K562 (cell line): Measurements from ENCODE around the gene COL4A6. TPM values are rescaled to one million over a fixed set of nuclear protein-coding genes. Genes with fewer than 3 reads are reported as not detected.

ENCODE experiments used
- ATAC-seq: fragments of 200-7000 bp; cut with Tn5 transposase; 3 replicates; pipeline ENCODE4 v1.9.1; 2020; ENCODE audit warnings: moderate library complexity
- BruUV-seq: library from RNA; stranded (reverse); fragments of 400-500 nt; replicated peaks from 2 replicates; lab custom pipeline; 2021; lab: Mats Ljungman, UMichigan
- CTCF ChIA-PET: fragments of 300-600 bp; formaldehyde crosslinking; extraction: SDS; loops from one replicate; lab custom pipeline; 2021; ENCODE audit warnings: low intra/inter-chr PET ratio; lab: Yijun Ruan, JAX
- POLR2A ChIA-PET: fragments of 300-600, 350-650 bp; sonication (Branson Sonifier 250); formaldehyde crosslinking; extraction: SDS; loops from one replicate; lab custom pipeline; 2021; ENCODE audit warnings: antibody characterized with exemption, inconsistent platforms; lab: Yijun Ruan, JAX
- DNase-seq, 4 experiments: peaks; one replicate each; pipeline versions ENCODE4 v3.0.0 to v3.0.0-alpha.2; 2011 to 2018; ENCODE audit warnings: low spot score in 3 of 4, mixed read lengths in 3 of 4; ENCODE audit errors: extremely low read depth in 1 of 4
- FAIRE-seq: peaks from 2 replicates; lab custom pipeline; 2011; peaks lifted over from hg19 to GRCh38; lab: Jason Lieb, UNC
- H2AFZ ChIP-seq: 2 replicates; pipeline ENCODE4 v1.6.0; 2011; ENCODE audit warnings: low read depth, low read length, control low read depth, inconsistent platforms
- H3K27ac ChIP-seq: fragments of 200-600 bp; 3 replicates; pipeline ENCODE4 v1.8.0; 2011; ENCODE audit warnings: low read depth, mild to moderate bottlenecking, control low read depth, inconsistent platforms, low read length, moderate library complexity, mixed read lengths; ENCODE audit errors: extremely low read depth
- H3K27me3 ChIP-seq, 2 experiments: fragments of 300-600 bp in 1 of 2; 2 replicates in 1 of 2; 3 replicates in 1 of 2; pipeline versions ENCODE4 v1.6.0 to v1.8.0; 2011; ENCODE audit warnings: inconsistent platforms in 2 of 2, low read length in 2 of 2, mild to moderate bottlenecking in 1 of 2, mixed read lengths in 1 of 2, moderate library complexity in 1 of 2; ENCODE audit not compliant: control insufficient read depth in 2 of 2, insufficient read depth in 2 of 2
- H3K36me3 ChIP-seq: fragments of 300-600 bp; 3 replicates; pipeline ENCODE4 v1.8.0; 2011; ENCODE audit warnings: mild to moderate bottlenecking, low read length, inconsistent platforms; ENCODE audit not compliant: control insufficient read depth, insufficient read depth
- H3K4me1 ChIP-seq, 2 experiments: fragments of 200-600 bp in 1 of 2; replicated peaks in 1 of 2; 2 replicates in 1 of 2; 3 replicates in 1 of 2; pipeline versions ENCODE4 v1.5.1 to v1.8.0; 2011; ENCODE audit warnings: inconsistent platforms in 2 of 2, low read length in 2 of 2, mild to moderate bottlenecking in 1 of 2, mixed read lengths in 1 of 2, moderate library complexity in 1 of 2; ENCODE audit not compliant: control insufficient read depth in 2 of 2, insufficient read depth in 2 of 2
- H3K4me2 ChIP-seq: 2 replicates; pipeline ENCODE4 v1.6.1; 2011; ENCODE audit warnings: low read length, control low read depth, inconsistent platforms, mixed read lengths; ENCODE audit not compliant: insufficient read depth
- H3K4me3 ChIP-seq: fragments of 200-600 bp; sonication (generic), shearing (Covaris generic); 2 replicates; pipeline ENCODE4 v1.5.1; 2016; ENCODE audit warnings: control low read depth, inconsistent platforms
- H3K79me2 ChIP-seq: fragments of 200-600 bp; 3 replicates; pipeline ENCODE4 v1.8.0; 2011; ENCODE audit warnings: low read length, inconsistent platforms; ENCODE audit not compliant: control insufficient read depth, insufficient read depth
- H3K9ac ChIP-seq, 2 experiments: 2 replicates each; pipeline versions ENCODE4 v1.6.0 to v1.6.1; 2011; ENCODE audit warnings: low read depth in 2 of 2, low read length in 2 of 2, control low read depth in 1 of 2, inconsistent platforms in 1 of 2, mild to moderate bottlenecking in 1 of 2, mixed read lengths in 1 of 2; ENCODE audit not compliant: insufficient read depth in 1 of 2
- H3K9me1 ChIP-seq: one replicate; pipeline ENCODE4 v1.6.0; 2011; ENCODE audit warnings: inconsistent platforms, mild to moderate bottlenecking, low read length, moderate library complexity; ENCODE audit not compliant: control insufficient read depth, insufficient read depth
- H3K9me3 ChIP-seq: replicated peaks from 2 replicates; pipeline ENCODE4 v1.5.1; 2011; ENCODE audit warnings: low read depth, low read length, inconsistent platforms; ENCODE audit not compliant: control insufficient read depth, insufficient read depth
- H4K20me1 ChIP-seq: replicated peaks from 2 replicates; pipeline ENCODE4 v1.6.1; 2011; ENCODE audit warnings: low read length, inconsistent platforms, mixed read lengths; ENCODE audit not compliant: control insufficient read depth, insufficient read depth
- HINFP ChIP-seq: fragments of 450-650 bp; conservative IDR thresholded peaks from 2 replicates; pipeline ENCODE4 v1.6.1; 2016; ENCODE audit warnings: missing genetic modification characterization, low read depth, mild to moderate bottlenecking, control low read depth, missing compliant biosample characterization
- HMBOX1 ChIP-seq: sonication (generic); IDR thresholded peaks from 2 replicates; pipeline ENCODE4 v1.6.1; 2016
- PBX2 ChIP-seq, 2 experiments: IDR thresholded peaks in 1 of 2; conservative IDR thresholded peaks in 1 of 2; 2 replicates each; pipeline ENCODE4 v1.6.1; 2016; ENCODE audit warnings: low read depth in 2 of 2, mild to moderate bottlenecking in 1 of 2, missing compliant biosample characterization in 1 of 2, missing genetic modification characterization in 1 of 2, moderate library complexity in 1 of 2
- RBM25 ChIP-seq: fragments of 200-400 bp; formaldehyde crosslinking; IDR thresholded peaks from 2 replicates; pipeline ENCODE4 v1.6.1; 2018; ENCODE audit warnings: low read length, low read depth, moderate library complexity; ENCODE audit not compliant: severe bottlenecking
- ZNF57 ChIP-seq: fragments of 450-650 bp; formaldehyde crosslinking; IDR thresholded peaks from 2 replicates; pipeline ENCODE4 v1.4.0; 2020; ENCODE audit warnings: mild to moderate bottlenecking, moderate library complexity
- WGBS: fragments of 100-300 bp; shearing (Covaris generic); methylation state at CpG from one replicate; pipeline ENCODE4 v1.1.6; 2016; ENCODE audit warnings: low coverage, mixed read lengths; ENCODE audit not compliant: insufficient coverage; ENCODE audit errors: missing lambda C conversion rate; 5-methylcytosine and 5-hydroxymethylcytosine counted together
- in situ Hi-C: fragments of 300-500 bp; cut with MboI; formaldehyde crosslinking; loops from 4 replicates; pipeline ENCODE4 v1.15.0; 2018; ENCODE audit warnings: inconsistent platforms, mixed read lengths
- intact Hi-C: fragments of 100-400 bp; cut with micrococcal nuclease; formaldehyde crosslinking; loops from 2 replicates; pipeline ENCODE4 v1.14.2; 2022
- polyA plus RNA-seq, 8 experiments: library from polyadenylated mRNA; depleted of rRNA in 4 of 8; stranded (reverse) in 5 of 8; unstranded in 3 of 8; fragments of >200 nt; fragmentation: Nextera tagmentation in 2 of 8; fragmentation: Illumina TruSeq in 1 of 8; extraction: Ambion mirVana in 2 of 8; extraction: Trizol in 1 of 8; gene quantifications; 2 replicates each; pipeline versions ENCODE4 v1.2.1 to v1.2.3, GENCODE V29; 2011 to 2014; ENCODE audit warnings: inconsistent platforms in 1 of 8, missing spikeins in 1 of 8
- total RNA-seq, 7 experiments: library from RNA; depleted of rRNA in 6 of 7; stranded (reverse); fragments of >200 nt in 6 of 7; fragmentation: Illumina TruSeq in 2 of 7; extraction: Trizol in 2 of 7; gene quantifications; 2 replicates each; pipeline versions ENCODE4 v1.2.1 to v1.2.3, GENCODE V29; 2011 to 2021; ENCODE audit warnings: low replicate concordance in 1 of 7

Gene COL4A6
- total and polyA plus RNA-seq, 9 of the 15 experiments (the other 6 are each of a cell fraction or from before 2014, with no cell fraction given) = 0.02 to 0.05 TPM; not detected in 7

- TF ChIP-seq HINFP = no peak
- no peak for TF ChIP-seq PBX2 (CRISPR knock-in tag; IDR thresholded peaks at IDR 0.05; ENCODE audit: low read depth)
- peak; percentile 56 for TF ChIP-seq PBX2 (tag; conservative IDR thresholded peaks at IDR 0.05; ENCODE audit: low read depth)
Measured at GRCh38 chrX:108438110-108438623, at the start of gene COL4A6 (continued).

- no TSS peak for BruUV-seq
- DNase-seq (no peak), FAIRE-seq (no peak), ATAC-seq (no peak)
- Histone ChIP-seq H3K9me1 (no peaks in the 10 kb centered on the region), H3K79me2 (no peaks in the 10 kb centered on the region), H3K27me3 (no peaks in the 10 kb centered on the region), H4K20me1 (no peaks in the 10 kb centered on the region), H3K27ac (no peak overlapping the region), H2AFZ (no peak overlapping the region), H3K36me3 (no peaks in the 10 kb centered on the region), H3K9ac (no peak overlapping the region), H3K9me3 (no peaks in the 10 kb centered on the region), H3K4me3 (no peak overlapping the region), H3K4me2 (no peak overlapping the region), H3K4me1 (no peaks in the 10 kb centered on the region)
- ChIA-PET POLR2A (no interaction called here), CTCF (no interaction called here)
- 12% methylated on average over 2 of the region's 2 CpGs for WGBS
- intact Hi-C loops (no loop called here), in situ Hi-C loops (no loop called here)
- TF ChIP-seq ZNF57 = no peak
- no peak for TF ChIP-seq HMBOX1
- no peak for TF ChIP-seq RBM25
Measured at GRCh38 chrX:108485960-108486359, 47.7 kb upstream of the COL4A6 start.
